HFF-Myc (cell line): Measurements from ENCODE around the gene USP24.
"Not testable (repeated sequence)": the region's sequence is repeated elsewhere in the genome, so short reads cannot be mapped to it uniquely, and the experiment has no call there.

Experiments
- DNase-seq: peaks from one replicate; pipeline ENCODE4 v3.0.0-alpha.2; 2011; ENCODE audit warnings: low read depth; ENCODE audit errors: extremely low read depth
- H3K4me3 ChIP-seq: replicated peaks from 2 replicates; pipeline ENCODE4 v1.5.1; 2011; ENCODE audit warnings: low read depth, mild to moderate bottlenecking, control low read depth, low read length
- TF ChIP-seq, protein P1 (sequence below): IDR thresholded peaks from 2 replicates; pipeline ENCODE4 v1.5.1; 2012; ENCODE audit warnings: mild to moderate bottlenecking, low read depth, low read length, control low read depth; ENCODE audit errors: missing control alignments

The USP24 gene

DNA sequence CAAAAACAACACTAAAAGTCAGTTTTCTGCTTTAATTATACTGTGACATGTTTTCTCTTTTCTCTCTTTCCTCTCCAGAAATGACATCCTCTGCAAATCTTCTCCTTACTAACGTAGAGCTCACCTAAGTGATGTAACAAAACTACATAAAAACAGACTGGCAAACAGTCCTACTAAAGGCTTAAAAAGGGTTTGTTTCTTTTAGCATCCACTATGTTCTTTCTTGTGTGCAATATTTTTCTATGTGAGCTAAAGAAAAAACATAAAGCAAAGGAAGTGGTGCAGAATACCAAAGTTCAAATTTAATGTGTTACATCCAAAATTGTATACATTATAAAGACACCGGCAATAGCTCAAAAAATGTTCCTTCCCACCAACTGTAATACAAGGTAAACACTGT, 14.5 kb downstream of the USP24 start:
- no peak for DNase-seq
- H3K4me3 ChIP-seq: no peak overlapping the region
- TF ChIP-seq, protein P1, sequence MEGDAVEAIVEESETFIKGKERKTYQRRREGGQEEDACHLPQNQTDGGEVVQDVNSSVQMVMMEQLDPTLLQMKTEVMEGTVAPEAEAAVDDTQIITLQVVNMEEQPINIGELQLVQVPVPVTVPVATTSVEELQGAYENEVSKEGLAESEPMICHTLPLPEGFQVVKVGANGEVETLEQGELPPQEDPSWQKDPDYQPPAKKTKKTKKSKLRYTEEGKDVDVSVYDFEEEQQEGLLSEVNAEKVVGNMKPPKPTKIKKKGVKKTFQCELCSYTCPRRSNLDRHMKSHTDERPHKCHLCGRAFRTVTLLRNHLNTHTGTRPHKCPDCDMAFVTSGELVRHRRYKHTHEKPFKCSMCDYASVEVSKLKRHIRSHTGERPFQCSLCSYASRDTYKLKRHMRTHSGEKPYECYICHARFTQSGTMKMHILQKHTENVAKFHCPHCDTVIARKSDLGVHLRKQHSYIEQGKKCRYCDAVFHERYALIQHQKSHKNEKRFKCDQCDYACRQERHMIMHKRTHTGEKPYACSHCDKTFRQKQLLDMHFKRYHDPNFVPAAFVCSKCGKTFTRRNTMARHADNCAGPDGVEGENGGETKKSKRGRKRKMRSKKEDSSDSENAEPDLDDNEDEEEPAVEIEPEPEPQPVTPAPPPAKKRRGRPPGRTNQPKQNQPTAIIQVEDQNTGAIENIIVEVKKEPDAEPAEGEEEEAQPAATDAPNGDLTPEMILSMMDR: no peak

DNA sequence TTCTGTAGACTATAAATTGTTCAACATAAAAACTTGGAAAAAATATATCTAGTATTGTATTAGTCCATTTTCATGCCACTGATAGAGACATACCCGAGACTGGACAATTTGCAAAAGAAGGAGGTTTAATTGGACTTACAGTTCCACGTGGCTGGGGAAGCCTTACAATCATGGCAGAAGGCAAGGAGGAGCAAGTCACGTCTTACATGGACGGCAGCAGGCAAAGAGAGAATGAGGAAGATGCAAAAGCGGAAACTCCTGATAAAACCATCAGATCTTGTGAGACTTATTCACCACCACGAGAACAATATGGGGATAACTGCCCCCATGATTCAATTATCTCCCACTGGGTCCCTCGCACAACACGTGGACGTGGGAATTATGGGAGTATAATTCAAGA, 15.4 kb downstream of the USP24 start:
- not testable (repeated sequence) for DNase-seq, H3K4me3 ChIP-seq

DNA sequence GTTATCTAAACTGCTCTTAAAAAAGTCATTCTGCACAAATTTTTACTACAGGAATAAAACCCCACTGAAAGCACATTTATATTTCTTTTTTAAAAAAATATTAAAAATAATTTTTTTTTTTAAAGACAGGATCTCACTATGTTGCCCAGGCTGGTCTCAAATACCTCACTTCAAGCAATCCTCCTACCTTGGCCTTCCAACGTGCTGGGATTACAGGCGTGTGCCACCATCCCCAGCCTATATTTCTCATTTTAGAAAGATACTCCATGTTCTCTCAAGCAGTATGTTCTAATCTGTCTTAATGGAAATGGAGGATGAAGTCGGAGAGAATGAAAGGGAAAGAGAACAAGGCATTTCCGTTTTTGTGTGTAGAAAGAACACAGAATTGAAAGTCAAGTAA, 17.1 kb downstream of the USP24 start:
- no peak overlapping the region for H3K4me3 ChIP-seq
- DNase-seq: no peak
- TF ChIP-seq, protein P1: no peak

DNA sequence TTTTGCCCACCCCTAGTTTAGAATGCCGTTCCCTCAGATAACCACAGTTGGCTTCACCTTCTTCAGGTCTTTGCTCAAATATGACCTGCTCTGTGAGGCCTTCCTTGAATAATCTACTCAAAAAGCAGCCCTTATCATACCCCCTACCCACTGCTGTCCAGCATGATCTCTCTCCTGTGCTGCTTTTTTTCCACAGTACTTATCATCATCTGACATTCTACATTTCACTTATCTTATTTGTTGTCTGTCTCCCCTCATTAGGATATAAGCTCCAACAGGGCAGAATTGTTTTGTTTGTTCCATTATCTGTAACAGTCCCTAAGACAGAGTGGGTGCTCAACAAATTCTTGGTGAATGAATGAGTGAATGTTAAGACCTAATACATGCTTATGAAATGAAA, 18.1 kb downstream of the USP24 start:
- no peak for DNase-seq
- no peak overlapping the region for H3K4me3 ChIP-seq
- TF ChIP-seq, protein P1: no peak

DNA sequence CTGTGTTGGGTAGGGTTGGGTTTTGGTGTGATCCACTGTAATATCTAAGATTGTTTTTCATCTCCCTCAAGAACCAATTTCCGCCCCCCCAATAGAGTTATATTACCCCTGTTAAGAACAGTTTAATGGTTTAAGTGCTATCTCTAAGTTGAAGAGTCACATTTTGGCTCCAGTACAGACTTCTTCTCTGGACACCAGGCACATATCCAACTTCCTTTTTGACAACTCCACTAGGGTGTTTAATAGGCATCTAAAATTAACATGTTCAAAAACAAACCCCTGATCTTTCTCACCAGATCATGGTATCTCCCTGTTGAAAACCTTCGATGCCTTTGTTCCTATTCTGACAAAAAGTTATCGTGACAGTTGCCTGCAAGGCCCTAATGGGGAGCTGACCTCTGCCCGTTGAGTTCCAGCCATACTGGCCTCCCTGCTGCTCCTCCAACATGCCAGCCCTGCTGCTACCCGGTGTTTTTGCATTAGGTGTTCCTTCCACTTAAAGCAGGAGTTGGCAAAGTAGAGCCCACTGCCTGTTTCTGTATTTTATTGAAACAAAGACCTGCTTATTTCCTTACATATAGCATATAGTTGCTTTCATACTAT, 18.6 kb downstream of the USP24 start:
- DNase-seq: no peak
- TF ChIP-seq, protein P1: no peak

DNA sequence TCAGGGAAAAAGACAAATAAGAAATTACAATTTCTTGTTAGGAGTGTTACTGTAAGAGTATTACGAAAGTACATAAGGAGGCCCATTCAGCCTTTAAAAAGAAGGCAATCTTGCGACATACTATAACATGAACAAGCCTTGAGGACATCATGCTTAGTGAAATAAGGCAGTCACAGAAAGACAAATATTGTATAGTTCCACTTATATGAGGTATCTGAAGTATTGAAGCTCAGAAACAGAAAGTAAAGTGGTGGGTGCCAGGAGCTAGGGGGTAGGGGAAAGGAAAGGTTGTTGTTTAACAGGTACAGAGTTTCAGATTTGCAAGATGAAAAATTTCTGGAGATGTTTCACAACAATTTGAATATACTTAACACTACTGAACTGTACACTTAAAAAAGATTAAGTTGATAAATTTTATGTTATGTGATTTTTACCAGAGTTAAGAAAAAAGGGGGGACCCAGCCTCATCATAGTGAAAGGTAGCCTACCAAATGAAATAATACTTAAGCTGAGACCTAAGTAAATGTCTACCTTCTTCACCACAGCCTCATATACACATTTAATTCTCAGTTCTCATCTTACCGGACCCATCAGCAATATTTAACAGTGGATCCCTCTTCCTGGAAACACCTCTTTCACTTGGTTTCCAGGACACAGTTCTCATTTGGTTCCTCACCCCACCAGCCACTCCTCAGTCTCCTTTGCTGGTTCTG, 19.5 kb downstream of the USP24 start:
- no peak overlapping the region for H3K4me3 ChIP-seq
- DNase-seq: no peak
- TF ChIP-seq, protein P1: no peak

More for the DNA sequence above, 18.6 kb downstream of the USP24 start:
- H3K4me3 ChIP-seq: no peak overlapping the region

DNA sequence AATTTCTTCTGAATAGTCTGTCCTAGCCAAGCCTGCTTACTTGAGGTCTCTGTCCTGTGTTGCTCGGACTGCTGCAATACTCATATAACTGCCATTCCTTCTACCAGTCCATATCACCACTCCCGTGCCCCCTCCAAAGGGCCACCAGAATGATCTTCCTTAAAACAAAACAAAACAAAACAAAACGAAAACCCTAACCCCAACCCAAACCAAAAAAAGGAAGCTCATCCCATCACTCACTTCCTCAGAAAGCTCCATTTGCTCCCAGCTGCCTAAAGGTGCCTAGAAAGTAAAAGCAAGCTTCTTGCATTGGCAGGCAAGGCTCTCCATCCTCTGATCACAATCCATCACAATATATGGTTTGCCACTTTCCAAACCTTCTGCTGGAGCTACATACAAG, 20.3 kb downstream of the USP24 start:
- TF ChIP-seq, protein P1: no peak
- no peak for DNase-seq
- H3K4me3 ChIP-seq: no peak overlapping the region
